Neural cell (in vitro differentiated cells): ENCODE results near the gene CCDC90B. TPM values are rescaled to one million over a fixed set of nuclear protein-coding genes. Genes with fewer than 3 reads are reported as not detected.

Experiments
- H2AFZ ChIP-seq: fragments of 200-600, 300-800 bp; sonication (generic), shearing (Covaris generic); 2 replicates; pipeline ENCODE4 v1.6.0; 2014; ENCODE audit warnings: low read depth, mild to moderate bottlenecking, antibody characterized with exemption, low read length, moderate library complexity
- H3F3A ChIP-seq: fragments of 200-600 bp; shearing (Covaris generic); 2 replicates; pipeline ENCODE4 v1.6.1; 2016; ENCODE audit warnings: mild to moderate bottlenecking, moderate library complexity, mixed read lengths, antibody characterized with exemption, low read length; ENCODE audit not compliant: insufficient read depth, poor library complexity, severe bottlenecking
- H3K27ac ChIP-seq: fragments of 200-600, 300-800 bp; sonication (generic), shearing (Covaris generic); 2 replicates; pipeline ENCODE4 v1.5.1; 2014; ENCODE audit warnings: mild to moderate bottlenecking, low read length, moderate library complexity
- H3K27me3 ChIP-seq: fragments of 300-800, 200-600 bp; sonication (generic), shearing (Covaris generic); 2 replicates; pipeline ENCODE4 v1.6.0; 2014; ENCODE audit warnings: mild to moderate bottlenecking, low read depth, low read length, moderate library complexity; ENCODE audit not compliant: insufficient read depth
- H3K36me3 ChIP-seq: fragments of 300-800, 200-600 bp; sonication (generic), shearing (Covaris generic); 2 replicates; pipeline ENCODE4 v1.5.1; 2014; ENCODE audit warnings: mild to moderate bottlenecking, antibody characterized with exemption, low read length, moderate library complexity; ENCODE audit not compliant: insufficient read depth
- H3K4me2 ChIP-seq: fragments of 300-800, 200-600 bp; sonication (generic), shearing (Covaris generic); 2 replicates; pipeline ENCODE4 v1.6.0; 2014; ENCODE audit warnings: mild to moderate bottlenecking, low read length
- H3K4me3 ChIP-seq: fragments of 300-800, 200-600 bp; sonication (generic), shearing (Covaris generic); 2 replicates; pipeline ENCODE4 v1.5.1; 2014; ENCODE audit warnings: mild to moderate bottlenecking, low read length, moderate library complexity
- H3K79me2 ChIP-seq: fragments of 200-600 bp; shearing (Covaris generic); replicated peaks from 2 replicates; pipeline ENCODE4 v1.6.0; 2014; ENCODE audit warnings: mild to moderate bottlenecking, low read length, moderate library complexity; ENCODE audit not compliant: insufficient read depth
- H3K9ac ChIP-seq: fragments of 300-800, 200-600 bp; sonication (generic), shearing (Covaris generic); 2 replicates; pipeline ENCODE4 v1.6.1; 2016; ENCODE audit warnings: mild to moderate bottlenecking, low read length, mixed read lengths
- H3K9me2 ChIP-seq: fragments of 200-600 bp; shearing (Covaris generic); 2 replicates; pipeline ENCODE4 v1.6.1; 2016; ENCODE audit warnings: mild to moderate bottlenecking, low read length, mixed read lengths; ENCODE audit not compliant: insufficient read depth
- H3K9me3 ChIP-seq: fragments of 200-600, 300-800 bp; sonication (generic), shearing (Covaris generic); 2 replicates; pipeline ENCODE4 v1.6.1; 2016; ENCODE audit warnings: mild to moderate bottlenecking, mixed run types, low read length, moderate library complexity, mixed read lengths
- H4K20me1 ChIP-seq: fragments of 200-600 bp; shearing (Covaris generic); 2 replicates; pipeline ENCODE4 v1.6.1; 2016; ENCODE audit warnings: mild to moderate bottlenecking, mixed run types; ENCODE audit not compliant: insufficient read depth
- CTCF ChIP-seq: fragments of 450-650 bp; IDR thresholded peaks from 2 replicates; pipeline ENCODE4 v1.5.1; 2014; ENCODE audit warnings: antibody characterized with exemption, mild to moderate bottlenecking, moderate library complexity; ENCODE audit not compliant: poor library complexity, severe bottlenecking
- EP300 ChIP-seq: fragments of 450-650 bp; conservative IDR thresholded peaks from 2 replicates; pipeline ENCODE4 v1.6.1; 2014; ENCODE audit warnings: antibody characterized with exemption, mild to moderate bottlenecking, moderate library complexity; ENCODE audit not compliant: poor library complexity, severe bottlenecking
- EZH2 ChIP-seq: fragments of 200-600, 300-800 bp; shearing (Covaris generic), sonication (generic); IDR thresholded peaks from 2 replicates; pipeline ENCODE4 v1.6.1; 2014; ENCODE audit warnings: antibody characterized with exemption, low read length, borderline replicate concordance, mild to moderate bottlenecking; ENCODE audit not compliant: insufficient read depth, poor library complexity, severe bottlenecking
- MXI1 ChIP-seq: fragments of 450-650 bp; conservative IDR thresholded peaks from 2 replicates; pipeline ENCODE4 v1.6.1; 2014; ENCODE audit warnings: antibody characterized with exemption, mild to moderate bottlenecking; ENCODE audit not compliant: poor library complexity, severe bottlenecking
- POLR2AphosphoS5 ChIP-seq: IDR thresholded peaks from 2 replicates; pipeline ENCODE4 v1.6.1; 2012
- RAD21 ChIP-seq: fragments of 450-650 bp; conservative IDR thresholded peaks from 2 replicates; pipeline ENCODE4 v1.6.1; 2014; ENCODE audit warnings: antibody characterized with exemption, mild to moderate bottlenecking, moderate library complexity
- REST ChIP-seq: IDR thresholded peaks from 2 replicates; pipeline ENCODE4 v1.6.1; 2012; ENCODE audit warnings: borderline replicate concordance
- SMC3 ChIP-seq: fragments of 450-650 bp; conservative IDR thresholded peaks from 2 replicates; pipeline ENCODE4 v1.6.1; 2014; ENCODE audit warnings: antibody characterized with exemption, mild to moderate bottlenecking, moderate library complexity; ENCODE audit not compliant: poor library complexity
- TAF1 ChIP-seq: IDR thresholded peaks from 2 replicates; pipeline ENCODE4 v1.6.1; 2012; ENCODE audit warnings: low read depth
- polyA plus RNA-seq: library from polyadenylated mRNA; depleted of rRNA; stranded (reverse); fragments of >200 nt; gene quantifications from 2 replicates; pipeline ENCODE4 v1.2.3, GENCODE V29; 2014

The CCDC90B gene
- polyA plus RNA-seq, 1 donor from 2014 or later, result 351 TPM

- H3K4me3 ChIP-seq, result no peak overlapping the region
- no peak overlapping the region for H3K4me2 ChIP-seq
- no peaks in the 10 kb centered on the region for H3K79me2 ChIP-seq
- no peaks in the 10 kb centered on the region for H3K9me3 ChIP-seq
- H3K27ac ChIP-seq, result no peak overlapping the region
- H2AFZ ChIP-seq, result no peak overlapping the region
- no peaks in the 10 kb centered on the region for H3K36me3 ChIP-seq
- no peaks in the 10 kb centered on the region for H4K20me1 ChIP-seq
- no peak overlapping the region for H3K9ac ChIP-seq
- H3K9me2 ChIP-seq, result no peaks in the 10 kb centered on the region
- H3K27me3 ChIP-seq, result no peaks in the 10 kb centered on the region
- H3F3A ChIP-seq, result no peaks in the 10 kb centered on the region
- TF ChIP-seq POLR2AphosphoS5 (no peak), SMC3 (no peak), RAD21 (no peak), MXI1 (no peak), EZH2 (no peak), REST (no peak), CTCF (no peak), TAF1 (no peak), EP300 (no peak)
Measured at GRCh38 chr11:83223457-83223856, 62.7 kb downstream of the CCDC90B start.

GRCh38 chr11:83222499-83222898 lies 63.7 kb downstream of the CCDC90B start:
- H4K20me1 ChIP-seq, result no peaks in the 10 kb centered on the region
- H3K79me2 ChIP-seq, result no peaks in the 10 kb centered on the region
- H3K9me2 ChIP-seq, result no peaks in the 10 kb centered on the region
- H3K4me3 ChIP-seq, result no peak overlapping the region
- H3K27me3 ChIP-seq, result no peaks in the 10 kb centered on the region
- H3K9ac ChIP-seq, result no peak overlapping the region
- H2AFZ ChIP-seq, result no peak overlapping the region
- TF ChIP-seq EP300 (no peak), REST (no peak), TAF1 (no peak), MXI1 (no peak), SMC3 (no peak), CTCF (no peak), POLR2AphosphoS5 (no peak), RAD21 (no peak), EZH2 (no peak)
- no peaks in the 10 kb centered on the region for H3F3A ChIP-seq
- no peaks in the 10 kb centered on the region for H3K9me3 ChIP-seq
- H3K27ac ChIP-seq, result no peak overlapping the region
- no peaks in the 10 kb centered on the region for H3K36me3 ChIP-seq
- no peak overlapping the region for H3K4me2 ChIP-seq
